NCI-H82 treated with DMSO at 0.1 percent for 48 hours (cell line): ENCODE data around the gene ARFIP1.
A peak's percentile ranks its signal among the peaks of the same experiment; 100 is the strongest.
"Not testable (repeated sequence)": the region's sequence is repeated elsewhere in the genome, so short reads cannot be mapped to it uniquely, and the experiment has no call there.

ENCODE experiments used
- DNase-seq: peaks from one replicate; lab custom pipeline; 2025; ENCODE audit not compliant: unreplicated experiment; lab: John Stamatoyannopoulos, UW

Gene ARFIP1

GRCh38 chr4:152894673-152895072, 114.9 kb downstream of the ARFIP1 start:
- no peak for DNase-seq

- no peak for DNase-seq
These were observed 117.1 kb downstream of the ARFIP1 start for GRCh38 chr4:152896811-152897210.

GRCh38 chr4:152898133-152898532, 118.4 kb downstream of the ARFIP1 start:
- DNase-seq: not testable (repeated sequence)

- DNase-seq: no peak
These were observed 118.9 kb downstream of the ARFIP1 start for GRCh38 chr4:152898606-152899005.

- no peak for DNase-seq
These were observed 120.6 kb downstream of the ARFIP1 start for GRCh38 chr4:152900395-152900794.

- no peak for DNase-seq
These were observed 121.5 kb downstream of the ARFIP1 start for GRCh38 chr4:152901205-152901604.

- DNase-seq: no peak
These were observed 123.9 kb downstream of the ARFIP1 start for GRCh38 chr4:152903658-152904057.

- DNase-seq: no peak
These were observed 130.1 kb downstream of the ARFIP1 start for GRCh38 chr4:152909901-152910300.

- no peak for DNase-seq
These were observed 130.8 kb downstream of the ARFIP1 start for GRCh38 chr4:152910521-152910920.

GRCh38 chr4:152917543-152918395, 138.0 kb downstream of the ARFIP1 start:
- DNase-seq: no peak

- no peak for DNase-seq
These were observed 140.1 kb downstream of the ARFIP1 start for GRCh38 chr4:152919826-152920225.

GRCh38 chr4:152920768-152921167, 141.0 kb downstream of the ARFIP1 start:
- DNase-seq: no peak

GRCh38 chr4:152921284-152921683, 141.5 kb downstream of the ARFIP1 start:
- DNase-seq: no peak

- DNase-seq: no peak
These were observed 146.1 kb downstream of the ARFIP1 start for GRCh38 chr4:152925851-152926250.

GRCh38 chr4:152926959-152927358, 147.2 kb downstream of the ARFIP1 start:
- no peak for DNase-seq

GRCh38 chr4:152927737-152928136, 148.0 kb downstream of the ARFIP1 start:
- no peak for DNase-seq

GRCh38 chr4:152928286-152928685, 148.5 kb downstream of the ARFIP1 start:
- no peak for DNase-seq

GRCh38 chr4:152929888-152930287, 150.1 kb downstream of the ARFIP1 start:
- peak; percentile 5 for DNase-seq

- DNase-seq: no peak
These were observed 155.4 kb downstream of the ARFIP1 start for GRCh38 chr4:152935143-152935542.

- DNase-seq: no peak
These were observed 156.1 kb downstream of the ARFIP1 start, which contains the start of gene FHDC1 for GRCh38 chr4:152935631-152936445. TSS of gene FHDC1 (plus strand) at chr4:152936323. CDS start at chr4:152943058, 6,735 bp downstream.

GRCh38 chr4:152936446-152937335, 156.9 kb downstream of the ARFIP1 start:
- DNase-seq: no peak
